Uterus (tissue), 4 donors: ENCODE data around the gene CARD9. TPM values are rescaled to one million over a fixed set of nuclear protein-coding genes. Genes with fewer than 3 reads are reported as not detected.

Experiments used
- DNase-seq, 2 donors: peaks; one replicate each; pipeline ENCODE4 v3.0.0-alpha.2; 2019 to 2020
- H3K27ac ChIP-seq, 2 donors: fragments of 200-600 bp; sonication (generic); 1 replicate in 1 of 2; 2 replicates in 1 of 2; pipeline ENCODE4 v1.5.1; 2016 to 2018
- H3K27me3 ChIP-seq, 2 donors: fragments of 200-600 bp; sonication (generic); one replicate each; pipeline ENCODE4 v1.5.1; 2018 to 2019; ENCODE audit warnings: control low read depth in 1 of 2
- H3K36me3 ChIP-seq, 2 donors: fragments of 200-600 bp; sonication (generic); one replicate each; pipeline ENCODE4 v1.5.1; 2019; ENCODE audit warnings: control low read depth in 1 of 2
- H3K4me1 ChIP-seq, 2 donors: fragments of 200-600 bp; sonication (generic); one replicate each; pipeline ENCODE4 v1.5.1; 2018 to 2019; ENCODE audit warnings: control low read depth in 1 of 2
- H3K4me3 ChIP-seq, 2 donors: fragments of 200-600 bp; sonication (generic); 1 replicate in 1 of 2; 2 replicates in 1 of 2; pipeline ENCODE4 v1.5.1; 2018 to 2019; ENCODE audit warnings: mild to moderate bottlenecking in 1 of 2
- H3K9me3 ChIP-seq, 2 donors: fragments of 200-600 bp; sonication (generic); one replicate each; pipeline ENCODE4 v1.5.1; 2019; ENCODE audit warnings: control low read depth in 1 of 2
- POLR2A ChIP-seq, 2 donors: fragments of 450-650 bp; IDR thresholded peaks; one replicate each; pipeline ENCODE4 v1.6.1; 2016; ENCODE audit warnings: antibody characterized with exemption in 2 of 2, mild to moderate bottlenecking in 1 of 2, moderate library complexity in 1 of 2
- intact Hi-C: fragments of 100-400 bp; cut with DNase I; formaldehyde crosslinking; loops from one replicate; pipeline ENCODE4 v1.15.1; 2023; ENCODE audit warnings: low total_unique reads
- total RNA-seq, 4 donors: library from RNA; depleted of rRNA in 3 of 4; stranded (reverse); fragments of >200 nt in 3 of 4; gene quantifications; one replicate each; pipeline versions ENCODE4 v1.1.0 to v1.2.4, GENCODE V29; 2014 to 2023
- TF ChIP-seq, protein P1 (sequence below), 4 experiments: fragments of 200-600 bp in 2 of 4; fragments of 450-650 bp in 2 of 4; sonication (generic) in 2 of 4; IDR thresholded peaks; one replicate each; pipeline ENCODE4 v1.5.1; 2016 to 2019; ENCODE audit warnings: antibody characterized with exemption in 4 of 4, mild to moderate bottlenecking in 2 of 4, moderate library complexity in 1 of 4
- donor health status: DM: yes; HTN: yes; CAD: no.

CARD9 gene
- total RNA-seq, 4 donors from 2014 or later = under 0.01 to 10.6 (median 2.5) TPM

DNA sequence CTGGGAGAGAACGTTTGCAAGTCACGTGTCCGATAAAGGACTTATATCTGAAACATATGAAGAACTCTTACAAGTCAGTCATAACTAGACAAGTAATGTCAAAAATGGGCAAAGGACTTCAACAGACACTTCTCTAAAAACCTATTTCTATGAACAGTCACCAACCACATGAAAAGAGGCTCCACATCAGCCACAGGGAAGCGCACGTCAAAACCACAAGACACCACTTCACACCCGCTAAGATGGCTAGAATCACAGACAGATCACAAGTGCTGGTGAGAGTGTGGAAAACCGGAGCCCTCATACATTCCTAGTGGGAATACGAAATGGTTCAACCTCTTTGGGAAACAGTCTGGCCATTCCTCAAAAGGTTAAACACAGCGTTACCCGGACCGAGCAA, 11.5 kb upstream of the CARD9 start:
- Histone ChIP-seq H3K9me3 (no peaks in the 10 kb centered on the region), H3K36me3 (no peaks in the 10 kb centered on the region), H3K27ac (no peak overlapping the region), H3K4me1 (no peaks in the 10 kb centered on the region), H3K27me3 (no peaks in the 10 kb centered on the region), H3K4me3 (no peak overlapping the region)
- intact Hi-C loops = no loop called here
- DNase-seq = no peak
- no peak for TF ChIP-seq POLR2A (IDR thresholded peaks at IDR 0.05)

DNA sequence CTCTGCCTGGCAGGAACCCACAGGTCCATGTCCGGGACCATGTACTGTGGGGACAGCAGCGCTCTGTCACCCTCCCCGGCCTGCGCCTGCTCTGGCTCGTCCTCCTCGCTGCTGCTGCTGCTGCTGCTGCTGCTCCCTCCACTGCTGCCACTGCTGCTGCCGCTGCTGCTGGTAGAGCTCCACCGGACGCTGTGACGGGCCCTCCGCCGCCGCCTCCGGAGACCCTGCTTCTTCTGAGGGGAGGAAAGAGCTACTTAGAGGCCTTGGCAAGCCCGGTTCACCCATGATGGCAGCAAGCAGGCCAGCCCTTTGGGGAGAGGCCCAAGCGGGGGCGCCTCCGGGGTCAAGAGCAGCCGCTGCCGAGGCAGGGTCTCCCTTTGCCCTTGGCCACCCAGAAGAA, 10.0 kb upstream of the CARD9 start:
- no peaks in the 10 kb centered on the region for H3K4me1 ChIP-seq
- intact Hi-C loops = no loop called here
- H3K4me3 ChIP-seq = no peak overlapping the region
- H3K27ac ChIP-seq = no peak overlapping the region
- no peaks in the 10 kb centered on the region for H3K36me3 ChIP-seq
- no peaks in the 10 kb centered on the region for H3K27me3 ChIP-seq
- no peaks in the 10 kb centered on the region for H3K9me3 ChIP-seq
- no peak for TF ChIP-seq POLR2A (IDR thresholded peaks at IDR 0.05)
- TF ChIP-seq, protein P1, sequence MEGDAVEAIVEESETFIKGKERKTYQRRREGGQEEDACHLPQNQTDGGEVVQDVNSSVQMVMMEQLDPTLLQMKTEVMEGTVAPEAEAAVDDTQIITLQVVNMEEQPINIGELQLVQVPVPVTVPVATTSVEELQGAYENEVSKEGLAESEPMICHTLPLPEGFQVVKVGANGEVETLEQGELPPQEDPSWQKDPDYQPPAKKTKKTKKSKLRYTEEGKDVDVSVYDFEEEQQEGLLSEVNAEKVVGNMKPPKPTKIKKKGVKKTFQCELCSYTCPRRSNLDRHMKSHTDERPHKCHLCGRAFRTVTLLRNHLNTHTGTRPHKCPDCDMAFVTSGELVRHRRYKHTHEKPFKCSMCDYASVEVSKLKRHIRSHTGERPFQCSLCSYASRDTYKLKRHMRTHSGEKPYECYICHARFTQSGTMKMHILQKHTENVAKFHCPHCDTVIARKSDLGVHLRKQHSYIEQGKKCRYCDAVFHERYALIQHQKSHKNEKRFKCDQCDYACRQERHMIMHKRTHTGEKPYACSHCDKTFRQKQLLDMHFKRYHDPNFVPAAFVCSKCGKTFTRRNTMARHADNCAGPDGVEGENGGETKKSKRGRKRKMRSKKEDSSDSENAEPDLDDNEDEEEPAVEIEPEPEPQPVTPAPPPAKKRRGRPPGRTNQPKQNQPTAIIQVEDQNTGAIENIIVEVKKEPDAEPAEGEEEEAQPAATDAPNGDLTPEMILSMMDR (IDR thresholded peaks at IDR 0.05) = no peak
- DNase-seq = no peak

DNA sequence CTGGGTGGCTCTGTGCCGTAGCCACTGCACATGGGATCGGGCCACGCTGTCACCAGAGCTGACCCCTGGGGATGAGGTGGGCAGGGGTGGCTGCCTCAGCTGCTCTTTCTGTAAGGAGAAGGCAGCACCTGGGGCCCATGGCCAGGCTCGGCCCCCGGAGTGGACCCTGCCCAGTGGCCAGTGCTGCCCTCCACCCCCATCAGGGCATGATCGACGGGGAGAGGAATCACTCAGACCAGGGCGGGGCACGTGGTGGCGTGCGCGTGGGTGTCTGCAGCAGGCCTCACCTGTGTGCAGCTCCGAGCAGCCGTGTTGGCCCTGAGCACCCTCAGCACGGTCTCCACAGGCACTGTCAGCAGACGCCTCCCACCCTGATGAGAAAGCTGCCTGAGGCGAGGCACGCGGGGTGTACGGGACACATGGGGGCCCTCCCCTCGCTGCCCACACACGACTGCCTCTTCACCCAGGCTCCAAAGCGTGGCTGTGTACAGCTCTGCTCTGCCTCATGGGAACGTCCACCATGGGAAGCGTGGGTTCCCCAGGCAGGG, 8.6 kb upstream of the CARD9 start:
- H3K27ac ChIP-seq = no peak overlapping the region
- H3K27me3 ChIP-seq = no peaks in the 10 kb centered on the region
- intact Hi-C loops = no loop called here
- H3K36me3 ChIP-seq = no peaks in the 10 kb centered on the region
- no peak for TF ChIP-seq POLR2A (IDR thresholded peaks at IDR 0.05)
- TF ChIP-seq, protein P1 (IDR thresholded peaks at IDR 0.05) = no peak
- H3K4me3 ChIP-seq = no peak overlapping the region
- no peaks in the 10 kb centered on the region for H3K9me3 ChIP-seq
- no peaks in the 10 kb centered on the region for H3K4me1 ChIP-seq
- no peak for DNase-seq

DNA sequence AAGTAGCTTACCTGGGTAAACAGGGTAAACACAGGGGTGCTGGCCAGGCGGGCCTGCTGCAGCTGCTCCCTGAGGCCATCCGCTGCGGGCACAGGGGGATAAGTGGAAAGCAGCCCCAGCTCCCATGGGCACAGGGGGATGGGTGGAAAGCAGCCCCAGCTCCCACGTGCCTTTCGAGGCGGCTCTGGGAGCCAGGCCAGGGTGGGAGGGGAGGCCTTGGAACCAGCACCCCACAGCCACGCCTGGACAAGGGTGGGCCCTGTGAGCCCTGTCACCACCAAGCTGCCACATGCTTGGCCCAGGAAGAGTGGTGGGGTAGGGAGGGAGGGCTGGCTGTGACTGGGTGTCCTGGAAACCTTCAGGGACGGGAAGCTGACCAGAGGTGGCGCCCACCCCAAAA, 7.8 kb upstream of the CARD9 start:
- DNase-seq = no peak
- no peaks in the 10 kb centered on the region for H3K36me3 ChIP-seq
- no peaks in the 10 kb centered on the region for H3K27me3 ChIP-seq
- intact Hi-C loops = no loop called here
- H3K4me3 ChIP-seq = no peak overlapping the region
- no peaks in the 10 kb centered on the region for H3K4me1 ChIP-seq
- H3K27ac ChIP-seq = no peak overlapping the region
- no peak for TF ChIP-seq POLR2A (IDR thresholded peaks at IDR 0.05)
- TF ChIP-seq, protein P1 (IDR thresholded peaks at IDR 0.05) = no peak
- no peaks in the 10 kb centered on the region for H3K9me3 ChIP-seq

DNA sequence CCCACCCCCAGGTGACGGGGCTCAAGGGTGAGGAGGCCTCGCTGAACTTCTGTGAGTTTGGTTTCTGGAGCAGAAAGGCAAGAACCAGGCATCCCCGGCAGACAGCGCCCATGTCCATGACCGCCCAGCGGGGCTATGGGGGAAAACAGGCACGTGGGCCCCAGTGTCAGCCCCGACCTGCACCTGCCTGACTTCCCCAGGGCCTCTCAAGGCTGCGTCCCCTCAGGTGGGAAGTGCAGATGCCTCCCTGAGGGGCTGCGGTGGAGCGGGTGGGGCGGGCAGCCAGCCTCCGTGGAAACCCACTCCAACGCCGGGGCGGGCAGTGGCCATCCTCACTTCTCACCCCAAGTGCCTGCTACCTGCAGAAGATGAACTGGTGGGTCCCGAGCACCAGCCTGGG, 6.9 kb upstream of the CARD9 start:
- Histone ChIP-seq H3K27me3 (no peaks in the 10 kb centered on the region), H3K4me3 (no peak overlapping the region), H3K4me1 (no peaks in the 10 kb centered on the region), H3K36me3 (no peaks in the 10 kb centered on the region), H3K27ac (no peak overlapping the region), H3K9me3 (no peaks in the 10 kb centered on the region)
- DNase-seq = no peak
- TF ChIP-seq POLR2A (IDR thresholded peaks at IDR 0.05) = no peak
- TF ChIP-seq, protein P1 (IDR thresholded peaks at IDR 0.05) = no peak
- intact Hi-C loops = no loop called here

DNA sequence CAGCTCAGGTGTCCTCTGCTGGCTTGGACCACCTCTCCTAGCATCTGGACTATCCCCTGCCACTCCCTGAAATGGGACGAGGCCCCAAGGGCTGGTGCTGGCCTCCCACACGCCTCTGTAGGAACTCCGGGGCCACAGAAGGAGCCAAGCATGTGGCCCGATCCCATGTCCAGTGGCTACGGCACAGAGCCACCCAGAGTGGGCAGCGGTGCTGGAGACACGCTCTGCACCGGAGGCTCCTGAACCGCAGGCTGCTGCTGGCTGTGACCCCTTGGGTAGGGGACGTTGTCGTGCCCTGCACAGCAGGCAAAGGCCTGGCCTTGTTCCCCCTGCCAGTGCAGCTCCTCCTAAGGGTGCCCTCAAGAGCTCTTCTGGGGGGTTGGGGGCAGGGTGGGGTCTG, 6.4 kb upstream of the CARD9 start:
- no peaks in the 10 kb centered on the region for H3K36me3 ChIP-seq
- H3K9me3 ChIP-seq = no peaks in the 10 kb centered on the region
- H3K27me3 ChIP-seq = no peaks in the 10 kb centered on the region
- H3K4me1 ChIP-seq = no peaks in the 10 kb centered on the region
- no peak for DNase-seq
- no peak overlapping the region for H3K4me3 ChIP-seq
- TF ChIP-seq POLR2A (IDR thresholded peaks at IDR 0.05) = no peak
- TF ChIP-seq, protein P1 (IDR thresholded peaks at IDR 0.05) = no peak
- intact Hi-C loops = no loop called here
- H3K27ac ChIP-seq = no peak overlapping the region
